Osteocyte (in vitro differentiated cells): Measurements from ENCODE around the gene RGS7. TPM values are rescaled to one million over a fixed set of nuclear protein-coding genes. Genes with fewer than 3 reads are reported as not detected.
"Not testable (repeated sequence)": the region's sequence is repeated elsewhere in the genome, so short reads cannot be mapped to it uniquely, and the experiment has no call there.

Source experiments
- DNase-seq: peaks from one replicate; pipeline ENCODE4 v3.0.0; 2021; ENCODE audit warnings: mixed read lengths; ENCODE audit not compliant: unreplicated experiment; ENCODE audit errors: extremely low spot score
- H3K27ac Mint-ChIP-seq: one replicate; pipeline ENCODE4 v1.8.0; 2021; ENCODE audit warnings: mild to moderate bottlenecking, mixed read lengths; ENCODE audit not compliant: unreplicated experiment
- H3K27me3 Mint-ChIP-seq: one replicate; pipeline ENCODE4 v1.8.0; 2021; ENCODE audit warnings: mixed read lengths; ENCODE audit not compliant: unreplicated experiment
- H3K36me3 Mint-ChIP-seq: one replicate; pipeline ENCODE4 v1.8.0; 2021; ENCODE audit warnings: mixed read lengths; ENCODE audit not compliant: unreplicated experiment
- H3K4me1 Mint-ChIP-seq: one replicate; pipeline ENCODE4 v1.8.0; 2021; ENCODE audit warnings: mixed read lengths; ENCODE audit not compliant: unreplicated experiment
- H3K4me3 Mint-ChIP-seq: one replicate; pipeline ENCODE4 v1.8.0; 2021; ENCODE audit warnings: mild to moderate bottlenecking, moderate library complexity, mixed read lengths; ENCODE audit not compliant: unreplicated experiment
- H3K9me3 Mint-ChIP-seq: one replicate; pipeline ENCODE4 v1.8.0; 2021; ENCODE audit warnings: mixed read lengths; ENCODE audit not compliant: unreplicated experiment
- CTCF ChIP-seq: fragments of 200-600 bp; sonication (generic); IDR thresholded peaks from 2 replicates; pipeline ENCODE4 v1.5.0; 2021; ENCODE audit warnings: antibody characterized with exemption, mild to moderate bottlenecking, moderate library complexity
- total RNA-seq: library from RNA; stranded (reverse); gene quantifications from 2 replicates; pipeline ENCODE4 v1.2.1, GENCODE V29; 2021

Gene RGS7
- total RNA-seq, 1 donor from 2014 or later, result 10.9 TPM

GRCh38 chr1:241142493-241142892 lies 214.5 kb downstream of the RGS7 start:
- Mint-ChIP-seq H3K27ac (no peak overlapping the region), H3K4me3 (no peak overlapping the region), H3K4me1 (peaks cover 35% of the 10 kb centered on the region), H3K36me3 (no peaks in the 10 kb centered on the region), H3K27me3 (no peaks in the 10 kb centered on the region), H3K9me3 (no peaks in the 10 kb centered on the region)
- no peak for TF ChIP-seq CTCF
- no peak for DNase-seq

GRCh38 chr1:241141646-241142045 lies 215.4 kb downstream of the RGS7 start:
- H3K9me3 Mint-ChIP-seq, DNase-seq, H3K36me3 Mint-ChIP-seq, H3K4me3 Mint-ChIP-seq, H3K27me3 Mint-ChIP-seq, H3K27ac Mint-ChIP-seq: not testable (repeated sequence)
- H3K4me1 Mint-ChIP-seq, result peaks cover 35% of the 10 kb centered on the region

- Mint-ChIP-seq H3K4me1 (peaks cover 33% of the 10 kb centered on the region), H3K9me3 (no peaks in the 10 kb centered on the region), H3K36me3 (no peaks in the 10 kb centered on the region), H3K27ac (no peak overlapping the region), H3K4me3 (no peak overlapping the region), H3K27me3 (no peaks in the 10 kb centered on the region)
- DNase-seq, result no peak
- no peak for TF ChIP-seq CTCF
These were observed 216.3 kb downstream of the RGS7 start for GRCh38 chr1:241140670-241141069.

- DNase-seq, result no peak
These were observed 218.0 kb downstream of the RGS7 start for GRCh38 chr1:241139047-241139446.

GRCh38 chr1:241138248-241138647 lies 218.8 kb downstream of the RGS7 start:
- H3K27ac Mint-ChIP-seq, result no peak overlapping the region
- no peaks in the 10 kb centered on the region for H3K36me3 Mint-ChIP-seq
- H3K9me3 Mint-ChIP-seq, result no peaks in the 10 kb centered on the region
- H3K4me3 Mint-ChIP-seq, result no peak overlapping the region
- H3K4me1 Mint-ChIP-seq, result peaks cover 21% of the 10 kb centered on the region
- TF ChIP-seq CTCF, result no peak
- no peaks in the 10 kb centered on the region for H3K27me3 Mint-ChIP-seq
- DNase-seq, result no peak

More at GRCh38 chr1:241139047-241139446, 218.0 kb downstream of the RGS7 start:
- Mint-ChIP-seq H3K36me3 (no peaks in the 10 kb centered on the region), H3K27me3 (no peaks in the 10 kb centered on the region), H3K4me3 (no peak overlapping the region), H3K4me1 (peaks cover 22% of the 10 kb centered on the region), H3K9me3 (no peaks in the 10 kb centered on the region), H3K27ac (peak overlapping the region; percentile 61)
- no peak for TF ChIP-seq CTCF

- H3K27ac Mint-ChIP-seq, result no peak overlapping the region
- H3K4me1 Mint-ChIP-seq, result peaks cover 21% of the 10 kb centered on the region
- no peak overlapping the region for H3K4me3 Mint-ChIP-seq
- H3K9me3 Mint-ChIP-seq, result no peaks in the 10 kb centered on the region
- DNase-seq, result no peak
- TF ChIP-seq CTCF, result no peak
- H3K27me3 Mint-ChIP-seq, result no peaks in the 10 kb centered on the region
- no peaks in the 10 kb centered on the region for H3K36me3 Mint-ChIP-seq
These were observed 220.6 kb downstream of the RGS7 start for GRCh38 chr1:241136389-241136788.
